ENCODE data around the gene MX2.

DNA sequence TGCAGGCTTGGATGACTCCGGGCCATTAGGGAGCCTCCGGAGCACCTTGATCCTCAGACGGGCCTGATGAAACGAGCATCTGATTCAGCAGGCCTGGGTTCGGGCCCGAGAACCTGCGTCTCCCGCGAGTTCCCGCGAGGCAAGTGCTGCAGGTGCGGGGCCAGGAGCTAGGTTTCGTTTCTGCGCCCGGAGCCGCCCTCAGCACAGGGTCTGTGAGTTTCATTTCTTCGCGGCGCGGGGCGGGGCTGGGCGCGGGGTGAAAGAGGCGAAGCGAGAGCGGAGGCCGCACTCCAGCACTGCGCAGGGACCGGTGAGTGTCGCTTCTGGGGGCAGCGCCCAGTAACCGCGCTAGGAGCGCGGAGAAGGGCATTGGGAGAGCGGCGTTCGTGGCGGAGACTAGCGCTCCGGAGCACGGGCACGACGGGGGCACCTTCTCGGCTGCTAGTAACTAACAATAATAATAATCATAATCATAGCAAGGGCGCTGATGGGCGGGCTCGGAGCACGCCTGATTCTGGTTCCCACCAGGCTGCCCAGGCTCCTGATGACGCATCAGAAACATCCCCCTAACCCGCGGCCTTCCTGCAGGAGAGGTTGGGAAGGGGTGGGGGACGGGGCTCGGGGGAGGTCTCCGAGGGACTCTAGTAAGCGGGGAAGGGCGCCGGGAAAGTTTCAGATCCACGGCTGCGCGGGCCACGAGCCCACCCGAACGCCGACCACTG is 64.3 kb downstream of the MX2 start, which contains the start of gene MX1:
- no peak for TF ChIP-seq CTCF (conservative IDR thresholded peaks at IDR 0.05; ENCODE audit: low read depth, low read length)
- TF ChIP-seq EZH2 (IDR thresholded peaks at IDR 0.05; ENCODE audit: low read length, unreplicated experiment) = no peak
